Tibial artery (tissue), 4 donors: ENCODE data around the gene FBXO47.
"Not testable (repeated sequence)": the region's sequence is repeated elsewhere in the genome, so short reads cannot be mapped to it uniquely, and the experiment has no call there.

Source experiments
- DNase-seq, 2 donors: peaks; one replicate each; pipeline ENCODE4 v3.0.0-alpha.2; 2019
- H3K27ac ChIP-seq, 2 donors: fragments of 200-600 bp; sonication (generic) in 1 of 2; 1 replicate in 1 of 2; 2 replicates in 1 of 2; pipeline ENCODE4 v1.5.1; 2018 to 2019; ENCODE audit warnings: mild to moderate bottlenecking in 1 of 2
- H3K27me3 ChIP-seq, 2 donors: fragments of 200-600 bp; sonication (generic) in 1 of 2; one replicate each; pipeline versions ENCODE4 v1.5.1 to v1.6.0; 2016 to 2019
- H3K36me3 ChIP-seq, 3 donors: fragments of 200-600 bp; sonication (generic) in 2 of 3; one replicate each; pipeline ENCODE4 v1.5.1; 2016 to 2019; ENCODE audit warnings: mild to moderate bottlenecking in 2 of 3
- H3K4me1 ChIP-seq, 4 donors: fragments of 200-600 bp; sonication (generic) in 2 of 4; 1 replicate in 3 of 4; 2 replicates in 1 of 4; pipeline ENCODE4 v1.5.1; 2016 to 2019
- H3K4me3 ChIP-seq, 2 donors: fragments of 200-600 bp; sonication (generic) in 1 of 2; 1 replicate in 1 of 2; 2 replicates in 1 of 2; pipeline ENCODE4 v1.5.1; 2018 to 2019; ENCODE audit warnings: mild to moderate bottlenecking in 2 of 2
- H3K9me3 ChIP-seq, 3 donors: fragments of 200-600 bp; sonication (generic) in 1 of 3; one replicate each; pipeline ENCODE4 v1.5.1; 2016 to 2019
- intact Hi-C: fragments of 100-400 bp; cut with DNase I; formaldehyde crosslinking; loops from one replicate; pipeline ENCODE4 v1.15.0; 2023; ENCODE audit warnings: low total_unique reads
- TF ChIP-seq, protein P1 (sequence below), 2 experiments: fragments of 200-600 bp in 1 of 2; fragments of 450-650 bp in 1 of 2; IDR thresholded peaks; one replicate each; pipeline ENCODE4 v1.5.1; 2017 to 2019; ENCODE audit warnings: antibody characterized with exemption in 2 of 2, mild to moderate bottlenecking in 1 of 2, moderate library complexity in 1 of 2

Gene FBXO47

GRCh38 chr17:38984666-38985065 lies 17.5 kb upstream of the FBXO47 start:
- intact Hi-C loops: loop anchor here (5.0 to 10.0 kb wide), 2 partner anchors 168 to 260 kb away; partner anchors contain the start of gene PLXDC1
- no peaks in the 10 kb centered on the region for H3K36me3 ChIP-seq

DNA sequence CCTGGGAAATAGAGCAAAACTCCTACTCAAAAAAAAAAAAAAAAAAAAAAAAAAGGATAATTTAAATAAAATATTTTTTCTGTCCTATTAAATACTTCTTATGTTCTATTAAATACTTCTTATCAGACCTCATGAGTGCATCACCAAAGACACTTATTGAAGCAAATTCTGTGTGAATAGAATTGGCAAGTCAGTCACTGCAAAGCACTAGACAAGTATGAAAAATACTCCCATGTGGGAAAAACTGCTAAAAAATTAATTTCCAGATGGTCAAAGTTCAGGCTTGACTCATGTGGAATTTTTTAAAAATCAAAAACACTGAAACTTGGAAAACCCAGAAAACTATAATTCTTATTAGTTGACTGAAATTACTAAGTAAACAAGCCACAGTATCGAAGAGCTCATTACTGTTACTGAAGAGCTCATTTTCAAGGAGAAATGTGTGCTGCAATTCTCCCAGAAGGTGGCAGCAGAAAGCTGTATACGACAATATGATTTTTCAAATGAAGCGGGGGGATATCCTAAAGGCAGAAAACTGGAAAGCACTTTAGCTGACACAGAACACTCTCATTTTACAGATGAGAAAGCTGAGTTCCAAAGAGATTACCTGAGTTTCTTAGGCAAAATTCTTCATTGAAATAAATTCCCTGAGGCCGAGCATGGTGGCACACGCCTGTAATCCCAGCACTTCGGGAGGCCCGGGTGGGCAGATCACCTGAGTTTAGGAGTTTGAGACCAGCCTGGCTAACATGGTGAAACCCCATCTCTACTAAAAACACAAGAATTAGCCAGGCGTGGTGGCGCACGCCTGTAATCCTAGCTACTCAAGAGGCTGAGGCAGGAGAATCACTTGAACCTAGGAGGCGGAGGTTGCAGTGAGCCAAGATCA lies 15.9 kb upstream of the FBXO47 start:
- DNase-seq: peak in 1 of 2 donors; percentile 53
- Histone ChIP-seq H3K4me1 (peaks cover 0 to 30% (median 6%) of the 10 kb centered on the region in 4 donors), H3K36me3 (no peaks in the 10 kb centered on the region), H3K27me3 (no peaks in the 10 kb centered on the region), H3K4me3 (no peak overlapping the region), H3K27ac (peak overlapping the region in 1 of 2 donors; percentile 67), H3K9me3 (no peaks in the 10 kb centered on the region)
- TF ChIP-seq, protein P1, sequence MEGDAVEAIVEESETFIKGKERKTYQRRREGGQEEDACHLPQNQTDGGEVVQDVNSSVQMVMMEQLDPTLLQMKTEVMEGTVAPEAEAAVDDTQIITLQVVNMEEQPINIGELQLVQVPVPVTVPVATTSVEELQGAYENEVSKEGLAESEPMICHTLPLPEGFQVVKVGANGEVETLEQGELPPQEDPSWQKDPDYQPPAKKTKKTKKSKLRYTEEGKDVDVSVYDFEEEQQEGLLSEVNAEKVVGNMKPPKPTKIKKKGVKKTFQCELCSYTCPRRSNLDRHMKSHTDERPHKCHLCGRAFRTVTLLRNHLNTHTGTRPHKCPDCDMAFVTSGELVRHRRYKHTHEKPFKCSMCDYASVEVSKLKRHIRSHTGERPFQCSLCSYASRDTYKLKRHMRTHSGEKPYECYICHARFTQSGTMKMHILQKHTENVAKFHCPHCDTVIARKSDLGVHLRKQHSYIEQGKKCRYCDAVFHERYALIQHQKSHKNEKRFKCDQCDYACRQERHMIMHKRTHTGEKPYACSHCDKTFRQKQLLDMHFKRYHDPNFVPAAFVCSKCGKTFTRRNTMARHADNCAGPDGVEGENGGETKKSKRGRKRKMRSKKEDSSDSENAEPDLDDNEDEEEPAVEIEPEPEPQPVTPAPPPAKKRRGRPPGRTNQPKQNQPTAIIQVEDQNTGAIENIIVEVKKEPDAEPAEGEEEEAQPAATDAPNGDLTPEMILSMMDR (IDR thresholded peaks at IDR 0.05): peak; percentile 71 to 80
- intact Hi-C loops: loop anchor here (5.0 to 10.0 kb wide), 2 partner anchors 169 to 262 kb away; partner anchors contain the start of gene PLXDC1

More at GRCh38 chr17:38984666-38985065, 17.5 kb upstream of the FBXO47 start:
- no peak overlapping the region for H3K27ac ChIP-seq
- TF ChIP-seq, protein P1 (IDR thresholded peaks at IDR 0.05): no peak
- H3K4me3 ChIP-seq: no peak overlapping the region
- H3K4me1 ChIP-seq: peaks cover 0 to 30% (median 6%) of the 10 kb centered on the region in 4 donors
- no peaks in the 10 kb centered on the region for H3K9me3 ChIP-seq
- H3K27me3 ChIP-seq: no peaks in the 10 kb centered on the region
- no peak for DNase-seq

DNA sequence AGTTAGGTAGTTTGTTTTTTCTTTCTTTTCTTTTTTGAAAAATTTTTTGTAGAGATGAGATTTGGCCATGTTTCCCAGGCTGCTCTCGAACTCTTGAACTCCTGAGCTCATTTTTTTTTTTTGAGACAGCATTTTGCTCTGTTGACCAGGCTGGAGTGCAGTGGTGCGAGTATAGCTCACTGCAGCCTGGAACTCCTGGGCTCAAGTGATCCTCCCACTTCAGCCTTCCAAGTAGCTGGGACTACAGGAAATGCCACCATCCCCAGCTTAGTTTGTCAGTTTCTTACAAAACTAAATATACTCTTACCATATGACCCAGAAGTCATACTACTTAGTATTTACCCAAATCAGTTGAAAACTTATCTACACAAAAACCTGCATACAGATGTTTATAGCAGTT lies 14.4 kb upstream of the FBXO47 start:
- Histone ChIP-seq H3K9me3 (no peaks in the 10 kb centered on the region), H3K27ac (peak overlapping the region; percentile 67 to 74), H3K36me3 (no peaks in the 10 kb centered on the region), H3K4me1 (peaks cover 0 to 30% (median 6%) of the 10 kb centered on the region in 4 donors), H3K4me3 (peak overlapping the region in 1 of 2 donors; percentile 39), H3K27me3 (no peaks in the 10 kb centered on the region)
- no peak for DNase-seq
- intact Hi-C loops: loop anchor here (5.0 to 10.0 kb wide), 2 partner anchors 171 to 263 kb away; partner anchors contain the start of gene PLXDC1
- TF ChIP-seq, protein P1 (IDR thresholded peaks at IDR 0.05): no peak

GRCh38 chr17:38980490-38981217 lies 13.5 kb upstream of the FBXO47 start:
- intact Hi-C loops: loop anchor here (5.0 to 10.0 kb wide), 2 partner anchors 172 to 264 kb away; partner anchors contain the start of gene PLXDC1
- Histone ChIP-seq H3K4me3 (peak overlapping the region; percentile 7 to 39), H3K27ac (peak overlapping the region; percentile 67 to 74), H3K4me1 (peaks cover 0 to 30% (median 6%) of the 10 kb centered on the region in 4 donors), H3K27me3 (no peaks in the 10 kb centered on the region), H3K9me3 (no peaks in the 10 kb centered on the region), H3K36me3 (no peaks in the 10 kb centered on the region)
- no peak for DNase-seq
- TF ChIP-seq, protein P1 (IDR thresholded peaks at IDR 0.05): no peak

DNA sequence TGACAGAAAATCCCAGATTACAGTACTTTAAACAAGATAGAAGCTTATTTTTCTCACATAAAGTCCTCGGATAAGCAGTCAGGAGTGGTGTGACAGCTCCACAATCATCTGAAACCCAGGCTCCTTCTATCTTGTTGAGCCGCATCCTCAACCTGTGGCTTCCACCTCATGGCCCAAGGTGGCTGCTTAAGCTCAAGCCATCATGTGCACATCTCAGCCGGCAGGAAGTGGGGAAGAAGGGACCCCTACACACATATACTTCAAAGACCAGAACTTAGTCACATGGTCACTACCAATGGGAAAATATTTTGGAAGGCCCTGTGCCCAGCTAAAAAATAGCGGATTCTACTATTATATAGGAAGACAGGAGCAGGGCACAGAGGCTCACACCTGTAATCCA lies 11.0 kb upstream of the FBXO47 start:
- TF ChIP-seq, protein P1 (IDR thresholded peaks at IDR 0.05): no peak
- Histone ChIP-seq H3K4me3 (no peak overlapping the region), H3K36me3 (no peaks in the 10 kb centered on the region), H3K27me3 (no peaks in the 10 kb centered on the region), H3K9me3 (no peaks in the 10 kb centered on the region), H3K4me1 (peaks cover 0 to 26% (median 6%) of the 10 kb centered on the region in 4 donors), H3K27ac (no peak overlapping the region)
- DNase-seq: no peak
- intact Hi-C loops: no loop called here

- DNase-seq, intact Hi-C loops, H3K36me3 ChIP-seq, H3K4me3 ChIP-seq, H3K27me3 ChIP-seq, H3K9me3 ChIP-seq, H3K27ac ChIP-seq: not testable (repeated sequence)
- peaks cover 0 to 12% (median 4%) of the 10 kb centered on the region in 4 donors for H3K4me1 ChIP-seq
Measured at GRCh38 chr17:38976187-38976551, 9.0 kb upstream of the FBXO47 start.
